OCI-LY7 (cell line): Measurements from ENCODE around the gene STRADA. TPM values are rescaled to one million over a fixed set of nuclear protein-coding genes. Genes with fewer than 3 reads are reported as not detected.

ENCODE experiments used
- BruUV-seq: library from RNA; stranded (reverse); fragments of 400-500 nt; replicated peaks from 2 replicates; lab custom pipeline; 2021; lab: Mats Ljungman, UMichigan
- CTCF ChIA-PET: fragments of 300-600 bp; sonication (Branson Sonifier 250); formaldehyde crosslinking; loops from one replicate; lab custom pipeline; 2022; ENCODE audit warnings: antibody characterized with exemption; ENCODE audit not compliant: unreplicated experiment; lab: Charles Lee
- POLR2A ChIA-PET: fragments of 300-600 bp; sonication (Branson Sonifier 250); formaldehyde crosslinking; loops from one replicate; lab custom pipeline; 2022; ENCODE audit warnings: antibody characterized with exemption; lab: Charles Lee
- DNase-seq: peaks from one replicate; pipeline ENCODE4 v3.0.0-alpha.2; 2015; ENCODE audit warnings: low spot score
- H2AFZ ChIP-seq: fragments of 200-600 bp; sonication (generic), shearing (Covaris generic); 2 replicates; pipeline ENCODE4 v1.6.1; 2014; ENCODE audit warnings: mild to moderate bottlenecking, antibody characterized with exemption, low read length, moderate library complexity
- H3K27ac ChIP-seq: fragments of 200-600 bp; sonication (generic); 2 replicates; pipeline ENCODE4 v1.5.1; 2014; ENCODE audit warnings: mixed run types, low read depth, mild to moderate bottlenecking, moderate library complexity, low read length, inconsistent platforms; ENCODE audit not compliant: poor library complexity, severe bottlenecking
- H3K36me3 ChIP-seq: fragments of 200-600 bp; sonication (generic); 2 replicates; pipeline ENCODE4 v1.6.1; 2014; ENCODE audit warnings: mild to moderate bottlenecking, antibody characterized with exemption, low read length, moderate library complexity, mixed read lengths; ENCODE audit not compliant: insufficient read depth
- H3K4me1 ChIP-seq: fragments of 200-600 bp; sonication (generic); 2 replicates; pipeline ENCODE4 v1.5.1; 2014; ENCODE audit warnings: mild to moderate bottlenecking, low read length; ENCODE audit not compliant: insufficient read depth, poor library complexity, severe bottlenecking
- H3K4me2 ChIP-seq: fragments of 200-600 bp; sonication (generic); 2 replicates; pipeline ENCODE4 v1.6.1; 2014; ENCODE audit warnings: mild to moderate bottlenecking, low read length
- H3K4me3 ChIP-seq: fragments of 200-600 bp; sonication (generic); 2 replicates; pipeline ENCODE4 v1.5.1; 2014; ENCODE audit warnings: mild to moderate bottlenecking, low read depth, low read length; ENCODE audit not compliant: poor library complexity, severe bottlenecking
- H3K79me2 ChIP-seq: fragments of 200-600 bp; sonication (generic); 2 replicates; pipeline ENCODE4 v1.6.1; 2016; ENCODE audit warnings: low read depth, mild to moderate bottlenecking, low read length, moderate library complexity, mixed read lengths; ENCODE audit not compliant: insufficient read depth
- H3K9me2 ChIP-seq: fragments of 200-600 bp; sonication (generic); 2 replicates; pipeline ENCODE4 v1.6.1; 2016; ENCODE audit warnings: mild to moderate bottlenecking, low read length, mixed read lengths; ENCODE audit not compliant: insufficient read depth
- H3K9me3 ChIP-seq: fragments of 200-600 bp; sonication (generic); 2 replicates; pipeline ENCODE4 v1.6.1; 2014; ENCODE audit warnings: mild to moderate bottlenecking, mixed run types, low read length, mixed read lengths
- H4K20me1 ChIP-seq: fragments of 200-600 bp; sonication (generic); 2 replicates; pipeline ENCODE4 v1.6.1; 2014; ENCODE audit warnings: mild to moderate bottlenecking, antibody characterized with exemption, low read length, moderate library complexity, mixed read lengths; ENCODE audit not compliant: insufficient read depth
- CTCF ChIP-seq: fragments of 200-600 bp; sonication (generic); conservative IDR thresholded peaks from 2 replicates; pipeline ENCODE4 v1.5.1; 2014; ENCODE audit warnings: mild to moderate bottlenecking, antibody characterized with exemption, low read length, moderate library complexity, mixed read lengths
- EZH2phosphoT487 ChIP-seq: fragments of 200-600 bp; sonication (generic); IDR thresholded peaks from 2 replicates; pipeline ENCODE4 v1.6.1; 2018; ENCODE audit warnings: low read depth, borderline replicate concordance, mild to moderate bottlenecking, mixed run types, antibody characterized with exemption, low read length, moderate library complexity, mixed read lengths
- intact Hi-C: fragments of 100-400 bp; cut with micrococcal nuclease; formaldehyde crosslinking; loops from one replicate; pipeline ENCODE4 v1.10.0; 2022; ENCODE audit not compliant: unreplicated experiment
- total RNA-seq, 2 experiments: library from RNA; depleted of rRNA in 1 of 2; stranded (reverse); fragments of >200 nt in 1 of 2; shearing (Covaris generic) in 1 of 2; gene quantifications; 2 replicates each; pipeline ENCODE4 v1.2.3, GENCODE V29; 2014 to 2022

Gene STRADA
- total RNA-seq, 2 experiments from 2014 or later: 31.9 to 68.0 TPM

- Histone ChIP-seq H3K79me2 (peaks cover 44% of the 10 kb centered on the region), H3K9me2 (no peaks in the 10 kb centered on the region), H3K4me1 (no peaks in the 10 kb centered on the region), H2AFZ (no peak overlapping the region), H4K20me1 (peaks cover 15% of the 10 kb centered on the region), H3K36me3 (peaks cover 94% of the 10 kb centered on the region), H3K9me3 (no peaks in the 10 kb centered on the region), H3K27ac (no peak overlapping the region), H3K4me2 (no peak overlapping the region), H3K4me3 (no peak overlapping the region)
- DNase-seq: no peak
- TF ChIP-seq EZH2phosphoT487 (no peak), CTCF (no peak)
- intact Hi-C loops: no loop called here
- BruUV-seq: no TSS peak
- CTCF ChIA-PET: no interaction called here
- POLR2A ChIA-PET: interaction anchor here (0.7 to 1.3 kb wide), 5 partner anchors 9 to 114 kb away, joined by 3 to 6 read pairs (median 4); no protein-coding TSS in a partner anchor
Measured at GRCh38 chr17:63764716-63765115, 23.1 kb upstream of the STRADA start.

- Histone ChIP-seq H3K9me2 (no peaks in the 10 kb centered on the region), H3K9me3 (no peaks in the 10 kb centered on the region), H3K4me3 (no peak overlapping the region), H3K36me3 (peaks cover 94% of the 10 kb centered on the region), H2AFZ (no peak overlapping the region), H3K4me1 (no peaks in the 10 kb centered on the region), H3K79me2 (peaks cover 21% of the 10 kb centered on the region), H3K27ac (no peak overlapping the region), H3K4me2 (no peak overlapping the region), H4K20me1 (peaks cover 7% of the 10 kb centered on the region)
- POLR2A ChIA-PET: interaction anchor here (0.6 to 1.9 kb wide), 6 partner anchors 11 to 154 kb away, joined by 3 to 9 read pairs (median 4); partner anchors contain the start of genes CCDC47 and DDX42
- TF ChIP-seq CTCF (no peak), EZH2phosphoT487 (no peak)
- intact Hi-C loops: no loop called here
- no TSS peak for BruUV-seq
- CTCF ChIA-PET: interaction anchor here (1.0 kb wide), 1 partner anchor 64 kb away, joined by 3 read pairs; no protein-coding TSS in a partner anchor
- no peak for DNase-seq
Measured at GRCh38 chr17:63762161-63763078, 20.8 kb upstream of the STRADA start.
